Neural crest cell (in vitro differentiated cells): ENCODE results near the gene COL4A6. TPM values are rescaled to one million over a fixed set of nuclear protein-coding genes. Genes with fewer than 3 reads are reported as not detected.

Source experiments
- DNase-seq: peaks from one replicate; pipeline ENCODE4 v3.0.0; 2021; ENCODE audit warnings: low read depth, mixed read lengths, low spot score
- H3K27ac Mint-ChIP-seq: one replicate; pipeline ENCODE4 v1.8.0; 2021; ENCODE audit warnings: mild to moderate bottlenecking, mixed read lengths; ENCODE audit not compliant: unreplicated experiment
- H3K27me3 Mint-ChIP-seq: 2 replicates; pipeline ENCODE4 v1.8.0; 2021; ENCODE audit warnings: low read depth, mild to moderate bottlenecking, mixed read lengths
- H3K36me3 Mint-ChIP-seq: 2 replicates; pipeline ENCODE4 v1.8.0; 2021; ENCODE audit warnings: low read depth, mild to moderate bottlenecking, mixed read lengths
- H3K4me1 Mint-ChIP-seq: 2 replicates; pipeline ENCODE4 v1.8.0; 2021; ENCODE audit warnings: mixed read lengths
- H3K4me3 Mint-ChIP-seq: one replicate; pipeline ENCODE4 v1.8.0; 2021; ENCODE audit warnings: mild to moderate bottlenecking, mixed read lengths
- H3K9me3 Mint-ChIP-seq: 2 replicates; pipeline ENCODE4 v1.8.0; 2021; ENCODE audit warnings: mixed read lengths
- CTCF ChIP-seq: fragments of 200-600 bp; sonication (generic); conservative IDR thresholded peaks from 2 replicates; pipeline ENCODE4 v1.5.0; 2021; ENCODE audit warnings: antibody characterized with exemption, mild to moderate bottlenecking
- total RNA-seq: library from RNA; stranded (reverse); gene quantifications from 2 replicates; pipeline ENCODE4 v1.2.1, GENCODE V29; 2021

COL4A6 gene
- total RNA-seq, 1 donor from 2014 or later = 22.6 TPM

- H3K4me1 Mint-ChIP-seq = no peaks in the 10 kb centered on the region
- no peaks in the 10 kb centered on the region for H3K36me3 Mint-ChIP-seq
- no peak for TF ChIP-seq CTCF
- DNase-seq = no peak
- H3K4me3 Mint-ChIP-seq = no peak overlapping the region
- H3K9me3 Mint-ChIP-seq = no peaks in the 10 kb centered on the region
- no peak overlapping the region for H3K27ac Mint-ChIP-seq
- no peaks in the 10 kb centered on the region for H3K27me3 Mint-ChIP-seq
These were observed 127.7 kb downstream of the COL4A6 start for GRCh38 chrX:108310506-108310905.

- no peaks in the 10 kb centered on the region for H3K27me3 Mint-ChIP-seq
- H3K4me1 Mint-ChIP-seq = no peaks in the 10 kb centered on the region
- DNase-seq = no peak
- H3K9me3 Mint-ChIP-seq = no peaks in the 10 kb centered on the region
- no peak for TF ChIP-seq CTCF
- no peaks in the 10 kb centered on the region for H3K36me3 Mint-ChIP-seq
- no peak overlapping the region for H3K4me3 Mint-ChIP-seq
- H3K27ac Mint-ChIP-seq = no peak overlapping the region
These were observed 129.1 kb downstream of the COL4A6 start for GRCh38 chrX:108309144-108309543.

GRCh38 chrX:108307132-108308085 is 130.8 kb downstream of the COL4A6 start:
- Mint-ChIP-seq H3K36me3 (no peaks in the 10 kb centered on the region), H3K9me3 (no peaks in the 10 kb centered on the region), H3K27ac (no peak overlapping the region), H3K4me1 (no peaks in the 10 kb centered on the region), H3K27me3 (no peaks in the 10 kb centered on the region), H3K4me3 (no peak overlapping the region)
- no peak for TF ChIP-seq CTCF
- no peak for DNase-seq

- no peak for TF ChIP-seq CTCF
- Mint-ChIP-seq H3K27ac (no peak overlapping the region), H3K36me3 (no peaks in the 10 kb centered on the region), H3K4me1 (no peaks in the 10 kb centered on the region), H3K4me3 (no peak overlapping the region), H3K9me3 (no peaks in the 10 kb centered on the region), H3K27me3 (no peaks in the 10 kb centered on the region)
- DNase-seq = no peak
These were observed 132.1 kb downstream of the COL4A6 start for GRCh38 chrX:108306086-108306485.

GRCh38 chrX:108304757-108305156 is 133.5 kb downstream of the COL4A6 start:
- H3K36me3 Mint-ChIP-seq = no peaks in the 10 kb centered on the region
- no peak for DNase-seq
- H3K4me1 Mint-ChIP-seq = peaks cover 6% of the 10 kb centered on the region
- no peak for TF ChIP-seq CTCF
- no peak overlapping the region for H3K4me3 Mint-ChIP-seq
- no peak overlapping the region for H3K27ac Mint-ChIP-seq
- no peaks in the 10 kb centered on the region for H3K9me3 Mint-ChIP-seq
- H3K27me3 Mint-ChIP-seq = no peaks in the 10 kb centered on the region
